GM19395 (cell line): ENCODE data around the gene MYO3A.
"Not testable (repeated sequence)": the region's sequence is repeated elsewhere in the genome, so short reads cannot be mapped to it uniquely, and the experiment has no call there.

Source experiments
- ATAC-seq: cut with Tn5 transposase; IDR thresholded peaks from one replicate; pipeline ENCODE4 v1.9.1; 2021; ENCODE audit warnings: mild to moderate bottlenecking, moderate library complexity; ENCODE audit not compliant: unreplicated experiment

The MYO3A gene

DNA sequence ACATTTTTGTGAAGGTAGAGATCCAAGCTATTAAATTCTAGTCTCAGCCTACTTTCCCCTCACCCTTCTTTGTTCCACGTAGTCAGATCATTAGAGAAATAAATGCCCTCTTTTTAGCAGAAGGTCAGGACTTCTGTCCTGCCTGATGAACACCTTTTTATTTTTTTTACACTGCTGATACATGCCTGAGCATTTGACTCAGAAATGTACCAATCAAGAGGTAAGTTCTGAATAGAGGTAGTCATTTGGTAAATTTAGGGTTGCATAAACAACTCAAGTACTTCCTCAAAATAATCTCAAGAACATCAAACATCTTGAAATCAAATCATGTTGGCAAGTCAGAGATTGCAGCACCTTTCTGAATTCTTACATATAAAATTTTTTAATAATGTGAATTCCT, 133.7 kb downstream of the MYO3A start:
- no peak for ATAC-seq

DNA sequence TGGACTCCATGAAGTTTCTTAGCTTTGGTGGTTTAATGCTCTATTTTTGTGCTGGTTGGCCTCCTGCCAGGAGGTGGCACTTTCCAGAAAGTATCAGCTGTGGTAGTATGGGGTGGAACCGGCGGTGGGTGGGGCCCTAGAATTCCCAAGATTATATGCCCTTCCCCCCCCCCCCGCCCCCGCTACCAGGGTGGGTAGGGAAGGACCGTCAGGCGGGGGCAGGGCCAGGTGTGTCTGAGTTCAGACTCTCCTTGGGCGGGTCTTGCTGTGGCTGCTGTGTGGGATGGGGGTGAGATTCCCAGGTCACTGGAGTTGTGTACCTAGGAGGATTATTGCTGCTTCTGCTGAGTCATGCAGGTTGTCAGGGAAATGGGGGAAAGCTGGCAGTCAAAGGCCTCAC, 146.9 kb downstream of the MYO3A start:
- not testable (repeated sequence) for ATAC-seq

DNA sequence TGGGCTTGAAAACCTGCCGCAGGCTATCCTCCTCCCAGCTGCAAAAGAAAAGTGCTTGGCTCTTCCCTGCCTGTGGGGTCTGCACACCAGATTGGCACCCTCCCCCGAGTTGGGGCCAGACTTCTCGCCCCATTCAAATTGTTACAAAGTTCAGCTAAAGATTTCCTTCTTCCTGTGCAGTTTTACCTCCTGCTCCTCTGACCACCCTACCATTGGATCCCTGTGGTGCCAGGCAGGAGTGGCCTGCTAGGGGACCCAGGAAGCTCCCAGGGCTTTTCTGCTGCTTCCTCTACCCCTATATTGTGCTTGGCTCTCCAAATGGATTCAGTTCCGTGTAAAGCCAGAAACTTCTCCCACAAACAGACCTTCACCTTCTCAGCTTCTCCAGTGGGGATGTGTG, 147.4 kb downstream of the MYO3A start:
- ATAC-seq = no peak

DNA sequence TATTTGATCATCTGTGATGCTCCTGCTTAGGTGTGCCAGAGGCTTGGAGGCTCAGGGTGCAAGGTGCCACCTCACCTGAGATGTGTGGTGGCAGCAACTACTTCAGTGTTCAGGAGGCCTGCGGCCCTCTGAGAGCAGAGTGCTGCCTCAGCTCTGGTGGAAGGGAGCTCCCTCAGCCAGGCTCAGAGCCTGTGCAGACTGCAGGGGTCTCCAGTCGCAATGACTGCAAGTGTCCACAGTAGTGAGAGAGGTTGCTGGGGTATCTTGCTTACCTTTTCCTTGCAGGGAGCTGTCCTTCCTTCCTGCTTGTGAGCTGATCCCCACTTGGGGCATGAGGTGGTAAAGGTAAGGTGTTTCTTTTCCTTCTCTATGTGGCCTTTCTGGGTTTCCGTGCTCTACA, 151.5 kb downstream of the MYO3A start:
- ATAC-seq = no peak

DNA sequence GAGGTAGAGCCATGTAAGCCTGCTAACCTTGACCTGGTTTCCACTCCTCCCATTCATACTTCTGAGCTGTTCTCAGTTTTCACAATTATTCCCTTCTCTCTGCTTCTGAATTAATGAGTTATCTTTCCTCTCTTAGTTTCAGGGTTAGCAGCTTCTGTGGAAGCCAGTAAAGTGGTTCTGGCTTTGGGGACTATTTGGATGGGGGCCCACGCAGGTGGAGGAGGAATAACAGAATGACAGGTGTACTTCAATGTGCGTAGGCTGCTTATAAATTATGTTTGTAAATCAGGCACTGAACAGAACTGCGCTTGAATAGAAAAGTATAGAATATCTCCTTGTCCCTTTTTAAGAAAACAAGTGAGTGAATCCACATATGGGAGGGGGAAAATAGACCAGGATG, 153.6 kb downstream of the MYO3A start:
- ATAC-seq = no peak

DNA sequence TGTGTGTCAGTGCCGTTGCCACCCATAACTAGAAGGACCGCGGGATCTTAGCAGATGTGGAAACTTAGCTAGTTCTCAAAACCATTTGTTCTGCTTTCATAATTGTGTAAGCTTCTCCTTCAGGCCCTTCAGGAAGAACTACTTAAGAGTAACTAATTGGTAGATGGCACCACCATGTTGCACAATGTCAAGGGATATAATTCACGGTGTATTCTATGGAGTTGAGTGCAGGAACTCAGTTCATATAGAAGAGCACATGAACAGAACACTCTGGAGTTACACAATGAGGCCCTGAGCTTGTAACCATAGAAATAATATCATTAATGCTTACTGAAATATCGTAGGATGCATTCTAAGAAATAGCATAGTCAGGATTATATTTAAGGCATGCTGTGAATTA, 156.0 kb downstream of the MYO3A start:
- ATAC-seq = no peak

DNA sequence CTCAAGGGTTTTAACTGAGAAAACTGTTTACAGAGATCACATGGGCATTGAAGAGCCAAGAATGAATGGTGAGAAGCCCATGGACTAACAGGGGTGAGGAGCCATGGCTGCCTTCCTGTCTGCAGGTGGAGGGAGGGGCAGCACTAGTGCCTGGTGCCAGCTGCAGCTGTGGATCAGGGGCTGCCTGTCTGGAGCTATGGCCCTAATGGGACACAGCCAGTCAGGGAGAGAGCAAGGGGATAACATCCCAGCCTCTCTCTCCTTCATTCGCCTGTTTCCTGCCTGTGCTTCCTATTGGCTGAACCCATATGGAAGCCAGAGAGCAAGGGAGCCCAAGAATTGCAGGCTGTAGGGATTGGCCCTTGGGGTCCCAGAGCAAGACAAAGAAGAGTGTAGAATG, 156.7 kb downstream of the MYO3A start:
- ATAC-seq = no peak

DNA sequence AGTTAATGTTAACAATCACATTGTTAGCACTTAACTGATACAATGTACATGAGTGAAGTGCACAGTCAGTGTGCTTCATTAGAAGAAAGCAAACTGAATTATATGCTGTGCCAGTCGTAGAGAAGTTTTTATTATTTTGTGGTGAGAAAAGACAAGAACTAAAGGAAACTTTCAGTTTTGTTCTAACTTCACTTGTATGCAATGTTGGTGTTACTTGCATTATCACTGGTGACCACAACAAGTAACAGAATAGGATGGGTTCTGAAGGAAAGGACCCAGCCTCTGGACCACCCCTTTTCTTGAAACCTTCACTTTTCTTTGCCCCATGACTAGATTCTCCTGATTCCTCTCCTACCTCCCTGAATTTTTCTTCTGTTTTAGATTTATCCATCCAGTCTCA, 159.2 kb downstream of the MYO3A start:
- ATAC-seq = no peak

DNA sequence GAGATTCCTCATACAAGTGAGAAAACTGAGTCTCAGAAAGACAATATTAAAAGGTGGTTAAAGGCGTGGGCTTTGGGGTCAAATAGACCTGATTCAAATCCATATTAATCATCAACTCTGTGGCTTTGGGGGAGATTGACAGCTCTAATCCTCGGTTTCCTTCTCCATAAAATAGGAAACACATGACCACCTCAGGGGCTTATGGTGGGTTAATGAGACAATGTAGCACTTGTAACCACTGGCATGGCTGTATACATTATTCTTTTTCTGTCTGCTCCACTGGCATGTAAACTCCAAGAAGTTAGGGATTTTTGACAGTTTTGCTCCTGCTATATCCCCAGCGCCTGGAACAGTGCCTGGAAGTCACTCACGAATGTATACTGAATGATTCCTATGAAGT, 161.8 kb downstream of the MYO3A start:
- ATAC-seq = no peak

DNA sequence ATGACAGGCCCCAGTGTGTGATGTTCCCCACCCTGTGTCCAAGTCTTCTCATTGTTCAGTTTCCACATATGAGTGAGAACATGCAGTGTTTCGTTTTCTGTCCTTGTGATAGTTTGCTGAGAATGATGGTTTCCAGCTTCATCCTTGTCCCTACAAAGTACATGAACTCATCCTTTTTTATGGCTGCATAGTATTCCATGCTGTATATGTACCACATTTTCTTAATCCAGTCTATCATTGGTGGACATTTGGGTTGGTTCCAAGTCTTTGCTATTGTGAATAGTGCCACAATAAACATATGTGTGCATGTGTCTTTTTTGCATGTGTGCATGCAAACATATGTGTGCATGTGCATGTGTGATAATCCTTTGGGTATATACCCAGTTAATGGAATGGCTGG, 163.5 kb downstream of the MYO3A start:
- not testable (repeated sequence) for ATAC-seq

DNA sequence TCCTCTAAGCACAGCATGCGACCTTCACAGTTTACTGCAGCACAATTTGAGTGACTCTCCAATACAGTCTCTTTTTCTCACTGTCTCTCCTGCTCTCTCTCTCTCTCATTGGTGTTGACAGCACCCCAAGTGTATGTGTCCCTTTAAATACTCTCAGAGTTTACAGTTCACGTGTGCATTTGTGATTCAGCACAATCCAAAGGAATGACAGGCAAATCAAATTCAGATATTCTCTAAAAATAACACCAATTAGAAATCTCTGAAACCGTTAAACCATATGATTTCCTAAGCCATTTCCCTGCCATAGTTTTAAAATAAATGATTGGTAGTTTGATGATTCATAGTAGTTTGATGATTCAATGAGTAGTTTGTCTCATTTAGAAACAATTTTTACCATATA, 178.5 kb downstream of the MYO3A start:
- no peak for ATAC-seq

DNA sequence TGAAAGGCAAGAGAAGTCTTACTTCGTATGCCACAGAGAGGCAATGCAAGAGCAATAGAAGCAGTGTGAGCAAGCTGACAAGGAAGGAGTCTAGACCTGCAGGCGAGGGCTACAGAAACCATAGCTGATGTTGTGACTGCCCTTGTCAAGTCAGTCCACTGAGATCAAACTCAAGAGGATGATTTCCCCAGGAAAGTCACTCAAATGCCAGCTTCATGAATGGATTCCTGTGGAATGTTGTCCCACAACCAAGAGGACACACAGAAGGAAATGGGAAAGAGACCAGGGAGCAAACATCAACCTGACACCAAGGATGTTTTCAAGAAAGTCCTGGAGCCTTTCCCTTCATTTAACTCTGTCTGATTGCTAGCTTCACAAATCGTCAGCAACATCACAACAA, 204.6 kb downstream of the MYO3A start:
- no peak for ATAC-seq

DNA sequence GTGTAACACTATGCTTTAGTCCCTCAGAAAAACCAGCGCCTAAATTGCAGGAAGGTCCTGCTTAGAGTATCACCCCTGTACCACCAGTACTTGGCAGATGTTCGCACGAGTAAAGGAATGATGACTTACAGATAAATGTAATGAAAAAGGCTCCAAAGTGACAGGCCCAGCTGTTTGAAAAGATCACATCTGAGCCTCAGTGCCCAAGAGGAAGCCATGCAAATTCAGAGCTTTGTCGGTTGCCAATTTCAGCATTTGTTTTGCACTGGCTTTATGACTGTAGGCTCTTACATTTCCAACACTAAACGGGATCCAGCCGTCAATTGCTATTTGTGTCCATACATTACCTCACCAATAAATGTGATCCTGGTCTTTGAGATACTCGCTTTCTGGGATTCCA, 222.0 kb downstream of the MYO3A start:
- ATAC-seq = no peak

DNA sequence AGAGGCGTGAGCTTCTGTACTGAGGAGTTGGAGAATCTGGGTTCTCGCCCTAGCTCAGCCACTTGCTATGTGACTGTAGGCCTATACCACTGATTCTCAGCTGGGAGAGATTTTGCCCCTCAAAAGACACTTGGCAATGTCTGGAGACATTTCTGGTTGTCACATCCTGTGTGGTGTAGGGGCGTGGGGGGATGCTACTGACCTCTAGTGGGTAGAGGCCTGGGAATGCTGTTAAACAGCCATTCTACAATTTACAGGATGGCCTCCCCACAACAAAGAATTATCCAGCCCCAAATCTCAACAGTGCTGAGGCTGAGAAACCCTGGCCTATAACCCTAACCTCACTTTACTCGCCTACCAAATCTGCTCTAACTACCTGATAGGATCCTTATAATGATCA, 223.7 kb downstream of the MYO3A start:
- ATAC-seq = no peak

DNA sequence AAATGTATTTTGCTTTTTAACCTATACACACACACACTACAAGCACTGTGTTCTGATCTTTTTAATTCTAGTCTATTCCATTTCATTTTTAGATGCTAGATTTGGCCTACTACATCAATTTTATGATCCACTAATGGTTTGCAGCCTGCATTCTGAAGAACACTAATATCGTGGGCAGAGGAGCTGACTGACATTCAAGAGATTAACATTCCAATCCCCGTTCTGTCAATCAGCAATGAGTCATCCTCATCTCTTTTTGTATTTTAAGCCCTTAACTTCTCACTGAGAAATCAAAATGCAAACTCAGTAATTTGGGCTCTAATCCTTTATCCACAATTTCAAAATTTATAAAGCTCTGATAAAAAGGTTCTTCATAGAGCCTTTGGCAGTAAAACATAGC, 235.4 kb downstream of the MYO3A start:
- no peak for ATAC-seq

DNA sequence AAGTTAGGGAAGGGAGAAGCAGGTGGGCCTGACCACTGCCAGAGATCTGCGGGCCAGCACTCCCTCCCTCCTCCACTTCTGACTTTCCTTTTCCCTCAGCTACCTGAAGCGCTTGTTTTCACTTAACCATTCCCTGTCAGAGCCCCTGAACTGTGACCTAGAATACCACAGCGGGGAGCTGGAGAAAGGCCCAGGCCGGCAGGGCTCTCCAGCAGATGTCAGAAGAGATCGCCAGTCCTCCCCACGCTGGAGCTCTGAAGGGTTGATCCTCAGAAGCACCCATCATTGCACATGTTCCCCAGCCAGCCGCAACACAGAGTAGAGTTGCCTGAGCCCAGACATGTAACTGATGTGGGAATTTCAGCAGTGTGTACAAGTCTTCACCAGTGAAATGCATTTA, 238.1 kb downstream of the MYO3A start:
- no peak for ATAC-seq

DNA sequence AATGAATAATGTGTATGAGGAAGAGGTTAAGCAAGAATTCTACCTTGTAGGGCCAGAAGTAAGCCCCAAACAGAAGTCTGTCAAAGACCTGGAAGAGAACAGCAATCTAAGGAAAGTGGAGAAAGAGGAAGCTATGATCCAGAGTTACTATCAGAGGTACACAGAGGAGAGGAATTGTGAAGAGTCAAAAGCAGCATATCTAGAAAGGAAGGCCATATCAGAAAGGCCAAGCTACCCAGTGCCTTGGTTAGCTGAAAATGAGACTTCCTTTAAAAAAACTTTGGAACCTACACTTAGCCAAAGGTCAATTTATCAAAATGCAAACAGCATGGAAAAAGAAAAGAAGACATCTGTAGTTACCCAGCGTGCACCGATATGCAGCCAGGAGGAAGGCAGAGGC, 239.8 kb downstream of the MYO3A start:
- ATAC-seq = no peak

DNA sequence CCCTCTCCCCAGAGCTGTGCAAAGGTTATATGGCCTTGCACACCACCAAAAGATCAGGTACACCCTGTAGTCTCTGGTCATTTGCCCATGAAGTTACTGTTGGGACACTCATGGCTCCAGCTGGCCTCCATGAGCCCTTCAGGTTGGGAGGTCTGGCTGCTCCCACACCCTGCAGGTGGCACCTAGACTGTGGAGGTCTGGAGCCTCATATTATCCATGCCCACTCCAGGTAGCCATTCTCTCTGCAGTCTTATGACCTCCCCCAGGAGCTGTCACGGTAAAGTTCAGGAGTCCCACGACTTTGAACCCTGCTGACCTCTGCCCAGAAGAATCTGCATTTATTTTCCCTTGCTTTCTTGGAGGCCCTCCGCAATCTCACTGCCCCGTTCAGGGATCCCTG, 243.3 kb downstream of the MYO3A start:
- ATAC-seq = no peak

DNA sequence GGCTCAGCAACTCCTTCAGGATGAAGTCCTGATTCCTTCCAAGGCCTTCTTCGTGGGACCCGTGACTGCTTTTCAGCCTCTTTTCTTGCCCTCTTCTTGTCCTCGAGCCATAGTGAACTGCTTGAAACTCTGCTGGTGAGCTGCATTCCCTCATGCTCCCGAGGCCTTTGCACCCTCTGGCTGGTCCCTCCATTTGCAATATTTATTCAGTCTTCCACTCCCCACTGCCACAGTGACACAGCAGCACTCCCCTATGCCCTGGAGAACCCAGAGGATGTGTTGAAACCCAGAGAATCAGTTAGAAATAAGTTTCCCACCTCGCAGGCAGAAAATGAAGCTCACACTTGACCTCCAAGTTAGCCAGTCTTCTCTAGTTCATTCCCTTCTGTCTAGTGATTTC, 260.2 kb downstream of the MYO3A start:
- ATAC-seq = no peak

DNA sequence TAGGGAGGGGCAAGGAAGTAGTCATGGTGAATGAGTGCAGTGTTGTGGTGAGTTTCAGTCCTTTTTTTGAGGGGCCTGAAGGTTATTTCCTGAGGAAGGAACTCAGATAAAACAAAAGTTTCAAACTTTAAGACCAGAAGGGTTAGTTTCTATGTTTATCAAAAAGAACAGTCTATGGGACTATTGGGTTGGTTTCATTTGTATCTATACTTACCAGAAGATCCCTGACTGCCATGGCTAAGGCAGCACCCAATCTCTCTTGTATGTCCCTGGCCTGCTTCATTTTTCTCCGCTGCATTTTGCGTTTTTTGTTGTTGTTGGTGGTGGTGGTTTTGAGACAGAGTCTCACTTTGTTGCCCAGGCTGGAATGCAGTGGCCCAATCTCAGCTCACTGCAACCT, 263.2 kb downstream of the MYO3A start:
- ATAC-seq = no peak

DNA sequence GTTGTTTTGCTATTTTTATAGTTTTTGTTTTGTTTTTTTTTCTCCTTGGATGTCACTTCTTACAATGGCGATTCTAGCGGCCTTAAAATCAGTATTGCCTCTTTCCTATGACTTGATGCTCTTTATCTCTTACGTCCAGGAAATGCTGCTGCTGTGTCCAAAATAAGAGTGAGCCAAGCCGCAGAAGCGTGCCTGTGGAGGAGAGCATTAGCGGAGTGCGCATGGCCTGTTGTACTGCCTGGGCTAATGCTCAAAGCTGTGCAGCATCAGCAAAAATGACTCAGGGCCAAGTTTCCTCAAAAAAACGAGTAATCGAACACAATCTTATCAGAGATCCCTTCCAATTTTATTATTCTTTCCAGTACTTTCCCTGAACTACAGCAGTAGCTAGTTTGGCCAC, 264.1 kb downstream of the MYO3A start:
- ATAC-seq = no peak

DNA sequence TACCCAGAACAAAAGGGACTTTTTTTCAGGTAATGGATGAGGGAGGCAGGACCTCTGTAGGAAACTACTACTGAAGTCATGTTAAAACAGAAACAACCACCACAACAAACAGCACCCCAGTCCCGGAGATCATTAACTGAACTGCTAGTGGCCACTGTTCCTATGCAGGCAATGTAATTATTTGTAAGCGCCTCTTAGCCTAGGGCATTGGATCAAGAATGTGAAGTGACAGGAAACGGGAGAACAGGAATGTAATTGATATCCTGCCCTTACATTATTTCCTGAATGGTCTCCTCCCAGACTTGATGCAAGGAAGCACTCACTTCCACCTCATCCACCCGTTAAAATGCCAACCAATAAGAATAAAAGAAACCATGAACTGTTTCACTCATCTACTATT, 265.8 kb downstream of the MYO3A start:
- no peak for ATAC-seq

DNA sequence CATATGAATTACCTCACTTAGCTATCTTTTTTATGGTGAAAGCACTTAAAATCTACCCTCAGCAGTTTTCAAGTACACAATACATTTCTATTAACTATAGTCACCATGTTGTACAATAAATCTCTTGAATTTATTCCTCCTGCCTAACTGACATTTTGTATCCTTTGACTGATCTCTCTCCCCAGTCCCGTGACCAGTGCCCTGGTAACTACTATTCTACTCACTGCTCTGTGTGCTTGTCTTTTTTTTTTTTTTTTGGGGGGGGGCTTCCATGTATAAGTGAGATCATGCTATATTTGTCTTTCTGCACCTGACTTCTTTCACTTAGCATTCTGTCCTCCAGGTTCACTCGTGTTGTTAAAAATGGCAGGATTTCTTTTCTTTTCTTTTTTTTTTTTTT, 271.2 kb downstream of the MYO3A start:
- ATAC-seq = no peak

DNA sequence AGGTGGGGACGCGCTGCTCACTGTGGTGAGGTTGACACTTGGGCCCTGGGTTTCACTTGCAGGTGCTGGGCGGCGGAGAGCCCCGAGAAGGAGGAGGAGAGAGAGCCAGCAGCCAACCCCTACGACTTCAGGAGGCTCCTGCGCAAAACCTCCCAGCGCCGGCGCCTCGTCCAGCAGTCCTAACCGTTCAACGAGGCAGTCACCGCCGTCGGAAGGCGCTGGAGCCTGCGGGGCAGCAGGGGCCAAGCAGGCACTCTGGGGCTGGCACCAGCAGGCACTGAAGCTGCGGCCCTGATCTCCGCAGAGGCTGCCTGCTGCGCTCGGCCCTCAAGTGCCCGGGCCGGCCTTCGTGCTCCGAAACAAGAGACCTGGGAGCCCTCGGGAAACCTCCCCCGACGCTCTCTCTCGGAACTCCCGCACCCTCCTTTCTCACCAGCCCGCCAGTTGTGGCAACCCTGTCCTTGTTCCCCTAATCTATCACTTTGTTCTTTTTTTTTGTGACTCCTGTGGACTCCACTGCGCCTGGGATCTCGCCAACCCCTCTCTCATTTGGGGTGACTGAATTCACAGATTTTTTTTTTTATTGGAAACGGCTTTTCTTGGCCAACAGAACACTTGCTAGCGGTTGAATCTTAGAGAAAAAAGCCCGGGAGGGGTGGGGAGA, 277.9 kb downstream of the MYO3A start:
- ATAC-seq = no peak
